ENCODE data around the gene UQCRHL.
A peak's percentile ranks its signal among the peaks of the same experiment; 100 is the strongest.

Gene UQCRHL

GRCh38 chr1:15834406-15835204 is 27.2 kb upstream of the UQCRHL start:
- peak; percentile 81 to 93 for DNase-seq (ENCODE audit: low read depth in 1 of 2, low spot score in 1 of 2)
- Histone ChIP-seq H3K4me3 (replicated peaks; ENCODE audit: insufficient read depth, low read length) (peak overlapping the region; percentile 63), H3K27ac (replicated peaks) (peak overlapping the region; percentile 99), H3K27me3 (ENCODE audit: insufficient read depth, poor library complexity, severe bottlenecking) (no peaks in the 10 kb centered on the region)
- TF ChIP-seq POLR2AphosphoS5 (IDR thresholded peaks at IDR 0.05; ENCODE audit: low read depth) (peak; percentile 90), REST (IDR thresholded peaks at IDR 0.05; ENCODE audit: insufficient replicate concordance, low read depth) (peak; percentile 46), SPI1 (IDR thresholded peaks at IDR 0.05; ENCODE audit: borderline replicate concordance, low read depth) (peak; percentile 28; the same call in 1 of the 2 replicates), CTCF (IDR thresholded peaks at IDR 0.05; ENCODE audit: insufficient read depth, low read length) (no peak), GABPA (IDR thresholded peaks at IDR 0.05; ENCODE audit: low read depth) (no peak)

GRCh38 chr1:15833842-15834405 is 26.5 kb upstream of the UQCRHL start:
- peak overlapping the region; percentile 39 for H3K4me3 ChIP-seq (replicated peaks; ENCODE audit: insufficient read depth, low read length)
- DNase-seq (ENCODE audit: low read depth in 1 of 2, low spot score in 1 of 2) = no peak
- peak overlapping the region; percentile 99 for H3K27ac ChIP-seq (replicated peaks)
- H3K27me3 ChIP-seq (ENCODE audit: insufficient read depth, poor library complexity, severe bottlenecking) = no peaks in the 10 kb centered on the region
- TF ChIP-seq POLR2AphosphoS5 (IDR thresholded peaks at IDR 0.05; ENCODE audit: low read depth) (no peak), SPI1 (IDR thresholded peaks at IDR 0.05; ENCODE audit: borderline replicate concordance, low read depth) (no peak), GABPA (IDR thresholded peaks at IDR 0.05; ENCODE audit: low read depth) (no peak), REST (IDR thresholded peaks at IDR 0.05; ENCODE audit: insufficient replicate concordance, low read depth) (no peak), CTCF (IDR thresholded peaks at IDR 0.05; ENCODE audit: insufficient read depth, low read length) (no peak)

- peak; percentile 77 to 90 for DNase-seq (ENCODE audit: low read depth in 1 of 2, low spot score in 1 of 2)
- Histone ChIP-seq H3K27ac (replicated peaks) (peak overlapping the region; percentile 99), H3K4me3 (replicated peaks; ENCODE audit: insufficient read depth, low read length) (peak overlapping the region; percentile 39), H3K27me3 (ENCODE audit: insufficient read depth, poor library complexity, severe bottlenecking) (no peaks in the 10 kb centered on the region)
- TF ChIP-seq REST (IDR thresholded peaks at IDR 0.05; ENCODE audit: insufficient replicate concordance, low read depth) (peak; percentile 47), POLR2AphosphoS5 (IDR thresholded peaks at IDR 0.05; ENCODE audit: low read depth) (peak; percentile 60; the same call in 1 of the 2 replicates), GABPA (IDR thresholded peaks at IDR 0.05; ENCODE audit: low read depth) (no peak), SPI1 (IDR thresholded peaks at IDR 0.05; ENCODE audit: borderline replicate concordance, low read depth) (no peak)
Measured at GRCh38 chr1:15833069-15833679, 25.7 kb upstream of the UQCRHL start.

All from HL-60 (cell line).